Astrocyte (in vitro differentiated cells and primary cell): ENCODE measurements around the gene ZSCAN30. TPM values are rescaled to one million over a fixed set of nuclear protein-coding genes. Genes with fewer than 3 reads are reported as not detected.

Experiments
- DNase-seq: peaks from one replicate; pipeline ENCODE4 v3.0.0-alpha.2; 2010; ENCODE audit warnings: low read depth
- FAIRE-seq: peaks from 2 replicates; lab custom pipeline; 2011; peaks lifted over from hg19 to GRCh38; lab: Jason Lieb, UNC
- H2AFZ ChIP-seq: 2 replicates; pipeline ENCODE4 v1.6.0; 2012; ENCODE audit warnings: low read depth, low read length, inconsistent platforms
- H3K27ac ChIP-seq: 2 replicates; pipeline ENCODE4 v1.5.1; 2011; ENCODE audit warnings: low read depth, low read length, inconsistent platforms
- H3K27me3 ChIP-seq: 2 replicates; pipeline ENCODE4 v1.6.0; 2011; ENCODE audit warnings: low read length, inconsistent platforms; ENCODE audit not compliant: insufficient read depth
- H3K36me3 ChIP-seq: 2 replicates; pipeline ENCODE4 v1.5.1; 2011; ENCODE audit warnings: low read length, inconsistent platforms; ENCODE audit not compliant: insufficient read depth
- H3K4me1 ChIP-seq: 2 replicates; pipeline ENCODE4 v1.5.1; 2011; ENCODE audit warnings: low read length, inconsistent platforms; ENCODE audit not compliant: insufficient read depth
- H3K4me2 ChIP-seq: 2 replicates; pipeline ENCODE4 v1.6.0; 2012; ENCODE audit warnings: low read length, inconsistent platforms
- H3K4me3 ChIP-seq: 2 replicates; pipeline ENCODE4 v1.5.1; 2011; ENCODE audit warnings: low read depth, mild to moderate bottlenecking, low read length, inconsistent platforms; ENCODE audit not compliant: insufficient read depth
- H3K79me2 ChIP-seq: 2 replicates; pipeline ENCODE4 v1.6.0; 2012; ENCODE audit warnings: mild to moderate bottlenecking, low read length, inconsistent platforms; ENCODE audit not compliant: insufficient read depth
- H3K9ac ChIP-seq: 2 replicates; pipeline ENCODE4 v1.6.0; 2012; ENCODE audit warnings: mild to moderate bottlenecking, low read length, inconsistent platforms
- H3K9me3 ChIP-seq: 2 replicates; pipeline ENCODE4 v1.5.1; 2012; ENCODE audit warnings: low read depth, mild to moderate bottlenecking, low read length, inconsistent platforms; ENCODE audit not compliant: insufficient read depth
- H4K20me1 ChIP-seq: 2 replicates; pipeline ENCODE4 v1.6.0; 2012; ENCODE audit warnings: low read length, inconsistent platforms; ENCODE audit not compliant: insufficient read depth
- H3K27ac Mint-ChIP-seq: one replicate; pipeline ENCODE4 v1.8.0; 2021; ENCODE audit warnings: mild to moderate bottlenecking, mixed read lengths; ENCODE audit not compliant: unreplicated experiment
- H3K27me3 Mint-ChIP-seq: one replicate; pipeline ENCODE4 v1.8.0; 2021; ENCODE audit warnings: low read depth, mixed read lengths; ENCODE audit not compliant: unreplicated experiment
- H3K36me3 Mint-ChIP-seq: one replicate; pipeline ENCODE4 v1.8.0; 2021; ENCODE audit warnings: low read depth, mixed read lengths; ENCODE audit not compliant: unreplicated experiment
- H3K4me1 Mint-ChIP-seq: one replicate; pipeline ENCODE4 v1.8.0; 2021; ENCODE audit warnings: low read depth, mixed read lengths; ENCODE audit not compliant: unreplicated experiment
- H3K4me3 Mint-ChIP-seq: one replicate; pipeline ENCODE4 v1.8.0; 2021; ENCODE audit warnings: mild to moderate bottlenecking, moderate library complexity, mixed read lengths; ENCODE audit not compliant: unreplicated experiment
- H3K9me3 Mint-ChIP-seq: one replicate; pipeline ENCODE4 v1.8.0; 2021; ENCODE audit warnings: mild to moderate bottlenecking, mixed read lengths; ENCODE audit not compliant: unreplicated experiment
- CTCF ChIP-seq: IDR thresholded peaks from 2 replicates; pipeline ENCODE4 v1.5.1; 2011; ENCODE audit warnings: low read depth, mild to moderate bottlenecking, inconsistent platforms, low read length, moderate library complexity; ENCODE audit not compliant: insufficient read depth
- EZH2 ChIP-seq: IDR thresholded peaks from 2 replicates; pipeline ENCODE4 v1.6.1; 2012; ENCODE audit warnings: mild to moderate bottlenecking, low read length, inconsistent platforms; ENCODE audit not compliant: insufficient read depth
- total RNA-seq: library from RNA; stranded (reverse); gene quantifications from 2 replicates; pipeline ENCODE4 v1.2.1, GENCODE V29; 2021

Gene ZSCAN30
- total RNA-seq, 1 donor from 2014 or later: 19.0 TPM

DNA sequence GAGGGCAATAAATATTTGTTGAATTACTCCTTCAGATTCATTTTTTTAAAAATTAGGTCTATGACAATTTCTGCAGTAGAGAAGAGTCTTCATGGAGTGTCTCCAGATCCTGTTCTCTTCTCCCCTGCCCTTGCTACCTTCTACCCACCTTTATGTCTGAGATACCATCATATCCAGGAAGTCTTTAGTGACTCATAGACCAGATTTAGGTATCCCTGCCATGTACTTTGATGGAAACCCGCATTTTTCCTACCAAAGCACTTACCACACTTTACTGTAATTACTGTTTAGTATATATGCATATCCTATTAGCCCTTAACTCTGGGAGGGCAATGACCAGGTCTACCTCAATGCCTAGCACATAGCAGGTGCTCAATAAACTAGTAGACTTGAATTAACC lies 37.6 kb downstream of the ZSCAN30 start:
- no peaks in the 10 kb centered on the region for H3K27me3 Mint-ChIP-seq
- Histone ChIP-seq H3K36me3 (peaks cover 15% of the 10 kb centered on the region), H2AFZ (no peak overlapping the region), H4K20me1 (no peaks in the 10 kb centered on the region), H3K79me2 (no peaks in the 10 kb centered on the region), H3K4me3 (no peak overlapping the region), H3K27me3 (no peaks in the 10 kb centered on the region), H3K4me2 (no peak overlapping the region), H3K4me1 (no peaks in the 10 kb centered on the region), H3K9me3 (peaks cover 42% of the 10 kb centered on the region), H3K9ac (no peak overlapping the region), H3K27ac (no peak overlapping the region)
- peaks cover 51% of the 10 kb centered on the region for H3K9me3 Mint-ChIP-seq
- no peak overlapping the region for H3K4me3 Mint-ChIP-seq
- TF ChIP-seq CTCF: no peak
- TF ChIP-seq EZH2: no peak
- DNase-seq: no peak
- FAIRE-seq: no peak
- peaks cover 79% of the 10 kb centered on the region for H3K36me3 Mint-ChIP-seq
- H3K27ac Mint-ChIP-seq: no peak overlapping the region
- no peaks in the 10 kb centered on the region for H3K4me1 Mint-ChIP-seq

GRCh38 chr18:35248429-35248828 lies 41.6 kb downstream of the ZSCAN30 start:
- H3K4me3 Mint-ChIP-seq: no peak overlapping the region
- no peaks in the 10 kb centered on the region for H3K27me3 Mint-ChIP-seq
- Histone ChIP-seq H3K9ac (no peak overlapping the region), H3K79me2 (no peaks in the 10 kb centered on the region), H3K4me3 (no peak overlapping the region), H3K9me3 (peaks cover 59% of the 10 kb centered on the region), H3K27me3 (no peaks in the 10 kb centered on the region), H3K36me3 (peaks cover 41% of the 10 kb centered on the region), H3K27ac (no peak overlapping the region), H3K4me2 (no peak overlapping the region), H4K20me1 (no peaks in the 10 kb centered on the region), H2AFZ (no peak overlapping the region), H3K4me1 (no peaks in the 10 kb centered on the region)
- H3K9me3 Mint-ChIP-seq: peaks cover 64% of the 10 kb centered on the region
- no peak for FAIRE-seq
- no peaks in the 10 kb centered on the region for H3K4me1 Mint-ChIP-seq
- DNase-seq: no peak
- no peak for TF ChIP-seq CTCF
- TF ChIP-seq EZH2: no peak
- no peak overlapping the region for H3K27ac Mint-ChIP-seq
- peaks cover 92% of the 10 kb centered on the region for H3K36me3 Mint-ChIP-seq

DNA sequence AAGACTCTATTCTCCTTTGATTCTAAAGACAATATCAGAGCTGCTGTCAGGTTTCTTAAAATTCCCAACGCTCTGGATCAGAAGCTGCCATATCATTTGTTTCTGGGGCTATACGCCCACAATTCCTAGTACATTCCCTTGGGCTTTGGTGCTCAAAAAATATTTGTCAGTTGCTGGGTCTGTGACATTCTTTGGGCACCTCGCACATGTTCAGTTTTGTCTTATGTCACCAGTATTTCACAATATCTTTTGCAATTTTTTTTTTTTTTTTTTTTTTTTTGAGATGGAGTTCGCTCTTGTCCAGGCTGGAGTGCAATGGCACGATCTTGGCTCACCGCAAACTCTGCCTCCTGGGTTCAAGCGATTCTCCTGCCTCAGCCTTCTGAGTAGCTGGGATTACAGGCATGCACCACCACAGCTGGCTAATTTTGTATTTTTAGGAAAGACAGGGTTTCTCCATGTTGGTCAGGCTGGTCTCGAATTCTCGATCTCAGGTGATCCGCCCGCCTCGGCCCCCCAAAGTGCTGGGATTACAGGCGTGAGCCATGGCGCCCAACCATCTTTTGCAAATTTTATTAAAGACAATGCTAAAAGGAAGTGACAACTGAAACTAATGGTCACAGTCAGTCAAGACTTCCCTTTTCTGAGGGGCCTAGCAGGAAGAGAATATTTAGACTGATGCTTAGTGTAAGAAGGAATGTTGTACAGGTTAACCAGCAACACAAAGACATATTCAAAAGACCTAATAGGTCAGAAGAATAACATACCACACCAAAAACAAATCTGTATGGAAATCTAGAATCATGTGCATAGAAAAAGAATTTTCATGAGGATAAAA lies 42.4 kb downstream of the ZSCAN30 start:
- peaks cover 62% of the 10 kb centered on the region for H3K9me3 Mint-ChIP-seq

More for the DNA sequence above, 42.4 kb downstream of the ZSCAN30 start:
- Histone ChIP-seq H3K4me2 (no peak overlapping the region), H3K9ac (no peak overlapping the region), H3K27me3 (no peaks in the 10 kb centered on the region), H3K27ac (no peak overlapping the region), H3K4me3 (no peak overlapping the region), H3K79me2 (peaks cover 2% of the 10 kb centered on the region), H2AFZ (no peak overlapping the region), H3K4me1 (no peaks in the 10 kb centered on the region), H4K20me1 (no peaks in the 10 kb centered on the region), H3K36me3 (peaks cover 44% of the 10 kb centered on the region), H3K9me3 (peaks cover 61% of the 10 kb centered on the region)
- H3K27ac Mint-ChIP-seq: no peak overlapping the region
- no peak overlapping the region for H3K4me3 Mint-ChIP-seq
- FAIRE-seq (no peak), DNase-seq (no peak)
- H3K27me3 Mint-ChIP-seq: no peaks in the 10 kb centered on the region
- TF ChIP-seq CTCF (no peak), EZH2 (no peak)
- H3K4me1 Mint-ChIP-seq: peaks cover under 1% of the 10 kb centered on the region
- H3K36me3 Mint-ChIP-seq: peaks cover 92% of the 10 kb centered on the region
